HepG2 (cell line): ENCODE data around the gene C20orf204. TPM values are rescaled to one million over a fixed set of nuclear protein-coding genes. Genes with fewer than 3 reads are reported as not detected.

Experiments
- MZF1 ChIP-seq: sonication (generic); formaldehyde crosslinking; IDR thresholded peaks from 2 replicates; pipeline ENCODE4 v1.8.1; 2023; ENCODE audit warnings: mild to moderate bottlenecking, missing genetic modification reagents, borderline replicate concordance
- PHF21A ChIP-seq: sonication (generic); formaldehyde crosslinking; IDR thresholded peaks from 2 replicates; pipeline ENCODE4 v1.5.0; 2020; ENCODE audit warnings: mild to moderate bottlenecking, missing genetic modification reagents
- PRDM10 ChIP-seq: sonication (generic); formaldehyde crosslinking; IDR thresholded peaks from 2 replicates; pipeline ENCODE4 v1.4.0; 2020; ENCODE audit warnings: low read depth, missing genetic modification reagents
- SKIL ChIP-seq: sonication (generic); formaldehyde crosslinking; IDR thresholded peaks from 2 replicates; pipeline ENCODE4 v1.8.0; 2022; ENCODE audit warnings: missing genetic modification reagents, mild to moderate bottlenecking, moderate library complexity, borderline replicate concordance
- SP5 ChIP-seq: IDR thresholded peaks from 2 replicates; pipeline ENCODE4 v1.6.1; 2016; ENCODE audit warnings: low read depth, borderline replicate concordance
- TBX2 ChIP-seq: sonication (generic); formaldehyde crosslinking; IDR thresholded peaks from 2 replicates; pipeline ENCODE4 v1.5.0; 2020; ENCODE audit warnings: missing genetic modification reagents, mild to moderate bottlenecking, borderline replicate concordance
- ZBTB40 ChIP-seq, 2 experiments: fragments of 450-650 bp in 1 of 2; sonication (generic) in 1 of 2; formaldehyde crosslinking in 1 of 2; IDR thresholded peaks; 2 replicates each; pipeline versions ENCODE4 v1.6.1 to v1.8.0; 2016 to 2022; ENCODE audit warnings: antibody characterized with exemption in 1 of 2, mild to moderate bottlenecking in 1 of 2, missing genetic modification reagents in 1 of 2
- ZNF230 ChIP-seq: sonication (generic); formaldehyde crosslinking; IDR thresholded peaks from 2 replicates; pipeline ENCODE4 v1.4.0; 2020; ENCODE audit warnings: mild to moderate bottlenecking, missing genetic modification reagents
- ZNF362 ChIP-seq: sonication (generic); formaldehyde crosslinking; IDR thresholded peaks from 2 replicates; pipeline ENCODE4 v1.4.0; 2020; ENCODE audit warnings: missing genetic modification reagents, mild to moderate bottlenecking, borderline replicate concordance
- ZNF776 ChIP-seq: sonication (generic); formaldehyde crosslinking; IDR thresholded peaks from 2 replicates; pipeline ENCODE4 v1.4.0; 2020; ENCODE audit warnings: mild to moderate bottlenecking, missing genetic modification reagents
- polyA plus RNA-seq, 8 experiments: library from polyadenylated mRNA; depleted of rRNA in 3 of 8; stranded (reverse) in 7 of 8; unstranded in 1 of 8; fragments of >200 nt; fragmentation: Illumina TruSeq in 4 of 8; extraction: Trizol in 4 of 8; gene quantifications; 2 replicates each; pipeline versions ENCODE4 v1.2.1 to v1.2.3, GENCODE V29; 2011 to 2016; ENCODE audit warnings: low read depth in 4 of 8, missing spikeins in 1 of 8, mixed read lengths in 1 of 8; ENCODE audit not compliant: insufficient read depth in 1 of 8
- total RNA-seq, 5 experiments: library from RNA; depleted of rRNA; stranded (reverse); fragments of >200 nt; fragmentation: Illumina TruSeq; extraction: Trizol; gene quantifications; 2 replicates each; pipeline ENCODE4 v1.2.3, GENCODE V29; 2016; ENCODE audit warnings: low read depth in 1 of 5

Gene C20orf204
- total and polyA plus RNA-seq, 2 of the 13 experiments (the other 11 are each of a cell fraction or from before 2014, with no cell fraction given), result 22.1 to 80.0 TPM

- TF ChIP-seq TBX2, result 0 out of 2 replicates have a peak, but pooled peaks have one; percentile 23
- TF ChIP-seq PRDM10 (CRISPR knock-in tag), result peak; percentile 63; the same call in 1 of the 2 replicates
- no peak for TF ChIP-seq MZF1 (CRISPR knock-in tag)
- peak; percentile 69; the same call in 1 of the 2 replicates for TF ChIP-seq SKIL (CRISPR knock-in tag)
- TF ChIP-seq ZBTB40 (IDR thresholded peaks at IDR 0.05), result no peak
- TF ChIP-seq ZBTB40 (CRISPR knock-in tag; IDR thresholded peaks at IDR 0.05), result no peak
- TF ChIP-seq ZNF776 (CRISPR knock-in tag), result no peak
- TF ChIP-seq SP5 (CRISPR knock-in tag), result peak; percentile 54
- peak; percentile 85; the same call in 1 of the 2 replicates for TF ChIP-seq PHF21A (CRISPR knock-in tag)
- no peak for TF ChIP-seq ZNF230 (CRISPR knock-in tag)
- no peak for TF ChIP-seq ZNF362 (CRISPR knock-in tag)
Measured at GRCh38 chr20:64056639-64056888, 20.6 kb downstream of the C20orf204 start (continued).
